Skeletal muscle cell (primary cell): Measurements from ENCODE around the gene STK24.
"Not testable (repeated sequence)": the region's sequence is repeated elsewhere in the genome, so short reads cannot be mapped to it uniquely, and the experiment has no call there.

ENCODE experiments used
- DNase-seq: peaks from one replicate; pipeline ENCODE4 v3.0.0-alpha.2; 2010; ENCODE audit warnings: low read depth
- H3K4me3 ChIP-seq: 2 replicates; pipeline ENCODE4 v1.5.1; 2011; ENCODE audit warnings: low read depth, mild to moderate bottlenecking, control low read depth, low read length, moderate library complexity

Gene STK24

DNA sequence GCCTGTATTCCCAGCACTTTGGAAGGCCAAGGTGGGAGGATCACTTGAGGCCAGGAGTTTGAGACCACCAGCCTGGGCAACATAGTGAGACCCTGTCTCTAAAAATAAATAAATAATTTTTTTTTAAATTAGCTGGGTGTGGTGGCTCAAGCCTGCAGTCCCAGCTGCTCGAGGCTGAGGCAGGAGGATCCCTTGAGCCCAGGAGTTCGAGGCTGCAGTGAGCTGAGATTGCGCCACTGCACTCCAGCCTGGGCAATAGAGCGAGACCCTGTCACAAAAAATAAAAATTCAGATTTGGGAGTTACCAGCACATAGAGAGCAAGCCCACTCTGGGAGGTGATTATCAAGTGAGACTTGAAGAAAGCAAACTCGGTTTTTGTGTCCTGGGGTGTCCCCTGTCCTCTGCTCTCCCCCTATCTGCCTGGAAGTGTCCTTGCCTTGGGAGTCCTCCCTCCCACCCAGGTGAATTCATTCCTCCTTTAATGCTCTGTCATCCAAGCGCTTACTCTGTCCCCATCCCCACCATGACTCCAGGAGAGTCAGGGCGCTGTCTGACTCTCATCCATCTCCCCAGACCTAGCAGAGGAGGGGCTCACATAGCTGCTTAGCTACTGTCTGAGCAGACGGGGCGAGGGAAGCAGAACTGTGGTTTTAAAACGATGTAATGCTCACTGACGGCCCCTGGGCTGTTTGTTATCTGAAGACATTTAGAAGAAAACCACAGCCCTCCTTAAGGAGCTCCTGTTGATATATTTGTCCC lies 146.8 kb downstream of the STK24 start:
- DNase-seq = no peak

DNA sequence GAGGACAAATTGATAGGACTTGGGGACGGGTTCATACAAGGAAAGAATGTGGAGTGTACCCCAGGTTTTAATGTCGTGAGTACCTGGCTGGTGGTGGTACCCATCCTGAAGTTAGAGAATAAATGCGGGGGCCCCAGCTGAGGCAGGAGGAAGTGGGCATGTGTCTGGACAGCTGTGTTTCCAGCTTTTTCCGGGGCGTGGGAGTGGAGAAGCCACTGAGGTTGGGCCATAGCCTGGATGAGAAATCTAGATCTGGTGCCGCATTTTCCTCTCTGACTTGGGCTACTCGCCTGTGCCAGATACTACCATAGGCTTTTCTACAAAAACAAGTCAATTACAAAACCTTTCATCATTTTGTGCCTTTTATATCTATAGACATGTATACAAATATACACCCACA lies 147.4 kb downstream of the STK24 start:
- H3K4me3 ChIP-seq = no peak overlapping the region
- DNase-seq = no peak

More for the DNA sequence above, 146.8 kb downstream of the STK24 start:
- no peak overlapping the region for H3K4me3 ChIP-seq

DNA sequence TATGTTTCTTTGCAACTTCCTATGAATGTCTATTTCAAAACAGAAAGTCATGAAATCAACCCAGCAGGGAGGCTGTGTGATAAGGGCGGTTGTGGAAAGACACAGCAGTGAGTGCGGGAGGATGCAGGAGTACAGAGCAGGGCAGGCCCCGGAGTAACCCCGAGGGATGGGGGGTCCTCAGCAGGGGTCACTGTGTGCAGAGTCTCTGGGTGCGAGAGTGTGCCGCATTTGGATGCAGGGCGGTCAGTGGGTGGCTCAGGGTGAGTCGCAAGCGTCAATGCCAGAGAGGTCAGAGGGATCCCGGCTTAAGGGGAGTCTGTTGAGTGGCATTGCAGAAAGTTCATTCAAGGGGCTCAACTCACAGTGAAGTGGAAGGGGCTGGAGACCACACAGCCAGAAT lies 147.8 kb downstream of the STK24 start:
- no peak for DNase-seq
- H3K4me3 ChIP-seq = no peak overlapping the region

DNA sequence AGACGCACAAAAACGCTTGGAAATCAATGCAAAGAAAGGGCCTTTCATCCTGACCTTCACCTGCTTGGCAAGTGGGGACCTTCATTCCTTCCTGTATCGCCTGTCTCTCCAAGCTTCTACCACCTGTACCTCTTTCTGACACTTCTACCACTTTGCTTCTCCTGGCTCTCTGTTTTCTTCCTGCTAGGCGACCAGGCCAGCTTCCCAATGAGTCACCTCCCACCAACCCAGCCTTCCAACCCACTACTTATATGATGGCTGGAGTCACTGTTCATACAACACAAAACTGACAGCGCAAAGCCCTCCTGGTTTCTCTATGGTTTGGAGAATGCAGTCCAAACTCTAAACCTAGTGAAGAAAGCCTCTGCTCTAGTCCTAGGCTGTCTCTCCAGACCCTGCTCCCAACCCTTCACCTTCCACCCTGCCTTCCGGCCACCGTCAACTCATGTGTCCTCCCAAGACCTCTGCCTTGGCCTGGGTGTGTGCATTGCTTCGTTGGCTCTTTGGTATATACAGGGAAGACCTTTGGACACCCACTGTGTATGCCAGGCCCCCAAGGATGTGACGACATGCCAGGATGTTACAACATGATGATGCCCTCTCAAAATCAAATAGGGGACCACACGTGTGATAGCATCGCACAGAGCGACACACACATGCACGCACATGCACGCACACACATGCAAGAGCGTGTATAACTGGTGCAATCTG lies 148.5 kb downstream of the STK24 start:
- DNase-seq = no peak
- no peak overlapping the region for H3K4me3 ChIP-seq

DNA sequence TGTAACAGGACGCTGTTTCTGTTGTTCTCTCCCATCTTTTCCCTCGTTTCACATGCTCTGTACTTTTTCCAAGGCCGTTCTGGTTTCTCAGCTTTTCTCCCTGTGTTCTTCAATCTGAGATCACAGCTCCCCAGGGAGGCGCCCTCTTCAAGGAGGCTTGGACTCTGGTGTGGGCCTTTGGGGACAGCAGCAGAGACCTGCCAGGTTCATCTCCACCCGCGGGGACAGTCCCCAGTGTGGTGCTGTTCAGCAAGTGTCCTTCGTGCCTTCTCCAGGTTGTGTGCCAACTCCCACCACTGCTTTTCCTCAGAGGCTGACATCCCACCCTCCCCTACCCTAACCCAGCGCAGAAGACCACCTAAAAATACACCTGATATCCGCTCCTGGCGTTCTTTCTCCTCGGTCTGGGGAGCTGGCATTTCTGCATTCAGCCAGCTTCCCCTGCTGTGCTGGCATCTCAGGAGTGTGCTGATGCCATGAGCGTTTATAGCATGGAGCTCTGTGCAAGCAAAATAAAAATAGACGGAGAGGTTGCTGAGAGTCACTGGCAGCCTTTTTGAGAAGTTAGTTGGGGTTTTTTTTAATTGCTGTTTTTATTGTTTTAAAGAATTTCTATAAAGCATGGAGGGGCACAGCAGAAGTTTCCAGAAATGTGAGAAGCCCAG lies 149.4 kb downstream of the STK24 start:
- H3K4me3 ChIP-seq = no peak overlapping the region
- DNase-seq = no peak

DNA sequence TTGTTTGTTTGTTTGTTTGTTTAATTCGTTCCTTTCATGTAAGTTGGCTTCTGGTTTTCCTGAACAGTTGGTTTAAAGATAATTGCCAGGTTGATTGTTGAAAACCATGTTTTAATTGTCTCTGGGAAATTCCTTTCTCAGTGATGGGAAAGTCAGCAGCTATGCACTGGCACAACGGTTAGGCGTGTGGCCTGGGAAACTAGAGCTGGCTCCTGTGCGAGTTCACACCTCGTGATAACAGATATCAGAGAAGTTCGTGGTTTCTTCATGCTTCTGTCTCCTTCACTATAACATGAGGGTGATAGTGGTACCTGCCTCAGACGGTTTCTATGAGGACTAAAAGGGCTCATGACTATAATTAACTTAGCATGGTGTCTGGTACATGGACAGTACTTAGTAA lies 153.5 kb downstream of the STK24 start:
- no peak for DNase-seq
- H3K4me3 ChIP-seq = no peak overlapping the region

DNA sequence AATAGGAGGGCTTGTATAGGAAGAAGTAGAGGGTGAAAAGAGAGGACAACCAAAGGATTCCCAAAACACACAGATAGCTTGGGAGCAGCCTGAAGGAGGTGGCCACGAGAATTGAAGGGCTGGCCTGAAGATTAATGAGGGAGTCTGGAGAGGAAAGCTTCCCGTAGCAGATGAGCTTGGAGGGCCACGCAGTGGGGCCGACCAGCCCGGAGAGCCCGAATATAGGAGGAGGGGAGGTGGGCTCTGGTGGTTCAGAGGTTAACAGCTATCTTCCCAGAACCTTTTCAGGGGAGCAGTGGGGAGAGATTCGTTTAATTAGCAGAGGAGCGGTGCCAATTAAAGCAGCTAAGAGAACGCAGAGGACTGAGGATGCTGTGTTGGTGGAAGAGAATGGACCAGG lies 154.9 kb downstream of the STK24 start:
- DNase-seq = no peak
- H3K4me3 ChIP-seq = no peak overlapping the region

DNA sequence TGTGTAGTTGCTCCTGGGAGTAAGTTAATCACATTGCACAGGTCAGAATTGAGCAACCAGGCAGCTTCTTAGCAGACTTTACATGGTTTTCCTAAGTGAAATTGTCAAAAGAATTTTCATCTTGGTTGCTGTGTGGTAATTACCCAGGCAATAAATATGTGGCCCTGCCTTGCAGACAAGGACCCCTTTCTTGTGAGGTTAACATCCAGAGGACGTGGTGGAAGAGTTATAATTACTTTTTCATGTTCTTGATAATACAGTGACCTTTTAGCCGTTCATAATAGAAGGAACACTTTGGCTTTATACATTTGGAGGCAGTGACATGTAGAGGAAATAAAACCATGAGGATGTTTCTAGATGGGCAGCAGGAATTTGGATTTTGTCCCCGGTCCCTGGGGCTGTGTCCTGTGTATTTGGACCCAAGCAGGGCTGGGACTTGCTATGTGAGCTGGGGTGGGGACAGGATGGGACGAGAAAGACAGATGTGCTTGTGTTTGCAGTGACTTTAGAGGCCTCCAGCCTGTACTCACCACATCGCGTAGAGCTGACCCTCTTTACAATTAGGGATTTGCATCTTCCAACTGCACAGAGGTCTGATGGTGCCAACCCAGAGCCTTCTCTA lies 156.2 kb downstream of the STK24 start:
- no peak for DNase-seq

DNA sequence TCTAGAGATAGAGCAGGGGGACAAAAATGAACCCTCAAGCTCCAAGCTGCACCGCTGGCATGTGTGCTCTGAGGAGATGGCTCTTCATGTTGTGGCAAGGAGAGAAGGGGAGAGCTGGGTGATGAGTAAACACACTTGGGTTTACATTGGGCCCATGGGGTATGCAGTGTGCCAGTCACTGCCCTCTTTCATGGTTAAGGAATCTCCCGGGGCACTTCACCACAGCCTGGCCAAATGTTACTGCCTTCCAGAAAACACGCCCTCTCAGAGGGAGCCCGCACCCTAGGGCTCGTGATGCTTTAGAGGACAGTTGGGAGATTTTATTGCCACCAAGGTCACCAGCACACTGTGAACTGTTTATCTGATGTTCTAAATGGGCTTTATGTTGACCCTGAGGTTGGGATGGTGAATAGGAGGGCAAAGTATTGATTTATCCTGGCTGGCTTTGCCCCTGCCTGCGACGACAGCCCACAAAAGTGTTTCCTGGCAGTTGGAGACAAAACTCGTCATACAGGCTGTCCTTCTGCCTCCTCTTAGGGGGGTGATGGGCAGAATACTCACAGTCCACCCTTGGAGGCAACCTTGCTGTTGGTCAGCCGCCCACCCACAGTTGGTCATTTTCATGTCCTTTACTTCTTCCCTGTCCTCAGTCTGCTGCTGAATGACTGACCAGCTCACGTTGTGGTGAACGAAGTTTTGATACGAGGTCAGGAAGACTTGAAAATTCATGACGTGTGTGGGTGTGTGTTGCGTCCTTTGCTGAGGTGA lies 156.9 kb downstream of the STK24 start:
- no peak overlapping the region for H3K4me3 ChIP-seq
- no peak for DNase-seq

More for the DNA sequence above, 156.2 kb downstream of the STK24 start:
- no peak overlapping the region for H3K4me3 ChIP-seq

DNA sequence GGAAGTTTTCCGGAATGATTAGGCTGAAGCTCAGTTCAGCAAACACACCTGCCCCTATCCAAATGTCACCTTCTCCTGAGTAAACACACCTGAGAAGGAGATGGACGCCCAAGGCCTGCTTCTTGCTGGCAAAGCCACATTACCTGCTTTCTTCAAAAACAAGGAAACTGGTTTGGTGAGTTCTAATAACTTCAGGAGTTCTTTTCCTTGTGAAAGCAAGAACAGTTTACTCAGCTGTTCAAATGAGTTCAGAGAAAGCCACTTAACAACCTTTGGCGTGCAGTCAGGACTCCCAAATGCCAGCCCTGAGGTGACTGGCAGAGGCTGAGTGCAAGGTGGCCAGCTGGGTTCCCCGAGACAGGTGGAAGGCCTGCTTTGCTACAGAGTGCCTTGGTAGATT lies 160.5 kb downstream of the STK24 start:
- no peak overlapping the region for H3K4me3 ChIP-seq

DNA sequence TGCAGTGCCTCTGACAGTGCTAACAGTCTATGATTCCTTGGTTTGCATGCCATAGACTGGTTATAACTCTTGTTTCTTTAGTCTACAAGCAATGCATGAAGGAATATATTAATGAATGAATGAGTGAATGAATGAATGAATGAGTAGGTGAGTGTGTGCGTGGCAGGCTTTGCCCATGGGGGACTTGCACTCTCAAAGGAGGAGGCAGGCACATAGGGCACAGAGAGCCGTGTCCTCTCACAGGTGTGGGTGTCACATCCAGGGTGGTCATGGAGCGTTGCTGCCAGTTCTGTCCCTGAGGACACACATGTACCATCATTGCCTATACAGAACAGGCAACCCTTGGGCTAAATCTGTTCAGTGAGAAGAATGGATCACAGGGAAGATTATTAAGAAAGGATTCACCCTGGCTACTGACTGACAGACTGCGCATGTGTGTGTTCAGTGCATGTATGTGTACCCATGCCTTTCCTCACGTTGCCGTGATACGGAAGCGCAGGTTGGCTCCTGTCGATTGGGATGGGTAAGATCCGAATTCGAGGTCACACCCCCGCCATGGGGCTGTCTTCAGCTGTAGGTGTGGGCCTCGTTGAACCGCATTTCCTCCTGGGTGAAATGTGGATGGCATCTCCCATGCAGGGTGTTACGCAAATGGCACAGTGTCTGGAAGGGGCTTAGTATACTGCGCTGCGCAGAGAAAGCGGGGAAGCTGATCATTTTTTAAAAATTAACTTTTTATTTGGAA lies 161.4 kb downstream of the STK24 start:
- no peak overlapping the region for H3K4me3 ChIP-seq
- DNase-seq = no peak

More for the DNA sequence above, 160.5 kb downstream of the STK24 start:
- DNase-seq = no peak

DNA sequence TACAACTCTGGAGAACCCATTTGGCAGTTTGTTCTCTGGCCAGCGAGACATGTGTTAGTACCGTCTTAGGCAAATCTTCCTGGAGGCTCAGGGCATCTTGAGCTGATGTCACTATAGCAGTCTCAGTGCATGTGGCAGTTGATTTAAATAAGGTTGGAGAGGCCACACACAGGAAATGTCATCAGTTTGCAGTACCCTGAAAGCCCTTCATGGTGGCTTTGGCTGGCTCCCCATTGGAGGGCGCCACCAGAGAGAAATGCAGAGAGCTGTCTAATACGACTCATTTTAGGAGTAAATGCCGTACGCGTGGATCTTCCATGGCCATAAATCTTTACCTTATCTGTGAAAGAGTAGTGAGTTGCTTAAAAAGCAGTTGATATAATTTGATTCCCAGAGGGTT lies 163.1 kb downstream of the STK24 start:
- DNase-seq = no peak
- H3K4me3 ChIP-seq = no peak overlapping the region

DNA sequence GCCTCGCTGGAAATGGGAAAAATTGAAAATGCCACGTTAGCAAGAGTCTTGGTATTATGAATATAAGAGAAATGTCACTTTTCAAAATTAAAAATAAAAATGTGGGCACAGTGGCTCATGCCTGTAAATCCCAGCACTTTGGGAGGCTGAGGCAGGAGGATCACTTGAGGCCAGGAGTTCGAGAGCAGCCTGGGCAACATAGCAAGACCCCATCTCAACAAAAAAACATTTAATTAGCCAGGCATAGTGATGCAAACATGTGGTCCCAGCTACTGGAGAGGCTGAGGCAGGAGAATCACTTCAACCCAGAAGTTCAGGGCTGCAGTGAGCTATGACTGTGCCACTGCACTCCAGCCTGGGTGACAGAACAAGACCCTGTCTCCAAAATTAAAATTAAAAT lies 163.6 kb downstream of the STK24 start:
- not testable (repeated sequence) for H3K4me3 ChIP-seq, DNase-seq

DNA sequence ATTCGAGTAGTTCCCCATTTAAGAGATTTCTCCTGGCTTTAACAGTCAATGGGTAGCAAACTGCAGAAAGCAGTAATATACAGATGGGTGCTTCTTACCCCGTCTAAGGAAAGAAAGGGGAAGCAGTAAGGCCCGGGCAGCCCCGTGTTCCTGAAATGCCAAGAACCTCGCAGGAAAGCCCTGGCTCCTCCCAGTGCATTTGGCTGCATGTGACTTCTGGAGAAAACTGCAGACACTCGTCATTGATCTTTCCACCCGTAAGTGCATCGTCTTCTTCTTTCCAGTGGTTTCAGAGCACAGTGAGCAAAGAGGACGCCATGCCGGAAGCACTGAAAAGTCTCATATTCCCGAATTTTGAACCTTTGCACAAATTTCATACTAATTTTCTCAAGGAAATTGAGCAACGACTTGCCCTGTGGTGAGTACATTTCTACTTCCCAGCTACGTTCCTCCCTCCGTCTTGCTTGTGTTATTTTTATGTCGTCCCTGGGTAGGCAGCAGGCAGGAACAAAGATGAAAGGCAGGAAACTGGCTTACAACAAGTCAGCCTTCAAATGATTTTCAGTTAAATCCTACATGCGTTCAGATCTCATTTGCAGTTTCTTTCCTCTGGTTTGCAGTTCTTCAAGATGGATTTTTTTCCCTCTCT lies 165.2 kb downstream of the STK24 start:
- H3K4me3 ChIP-seq = no peak overlapping the region
- DNase-seq = no peak

DNA sequence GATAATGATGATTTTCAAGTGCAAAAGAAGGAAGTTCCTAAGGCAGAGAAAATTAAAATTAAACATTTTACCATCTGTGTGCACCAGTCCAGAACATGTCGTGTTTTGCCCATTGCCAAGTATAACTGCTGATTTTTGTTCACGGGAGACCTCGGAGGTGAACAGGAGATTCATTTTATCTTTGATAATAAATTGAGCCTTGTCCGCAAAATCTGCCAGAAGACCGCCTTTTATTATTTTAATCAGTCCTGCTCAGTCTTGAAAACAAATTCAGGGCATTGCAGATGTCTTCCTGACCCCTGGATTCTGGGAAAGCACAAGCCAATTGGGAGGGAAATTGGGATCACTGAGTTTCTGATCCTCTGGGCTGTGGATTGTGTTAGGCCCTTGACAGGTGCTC lies 165.9 kb downstream of the STK24 start:
- no peak for DNase-seq
- no peak overlapping the region for H3K4me3 ChIP-seq

DNA sequence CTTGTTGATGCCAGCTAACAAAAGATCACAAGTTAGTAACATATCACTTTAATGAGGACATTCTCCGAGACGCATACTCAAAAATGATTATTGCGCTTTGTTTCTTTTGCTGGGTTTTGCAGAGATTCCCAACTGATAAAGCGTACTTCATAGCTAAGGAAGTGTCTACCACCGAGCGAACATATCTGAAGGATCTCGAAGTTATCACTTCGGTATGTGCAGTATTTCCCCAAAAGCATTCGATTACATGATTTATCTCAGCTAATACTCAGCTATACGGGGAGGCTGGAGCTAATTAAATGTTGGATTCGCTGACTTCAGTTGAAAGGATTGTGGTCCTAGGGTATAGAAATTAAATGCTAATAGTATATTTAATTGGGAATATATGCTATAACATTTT lies 166.3 kb downstream of the STK24 start:
- no peak for DNase-seq
- no peak overlapping the region for H3K4me3 ChIP-seq

DNA sequence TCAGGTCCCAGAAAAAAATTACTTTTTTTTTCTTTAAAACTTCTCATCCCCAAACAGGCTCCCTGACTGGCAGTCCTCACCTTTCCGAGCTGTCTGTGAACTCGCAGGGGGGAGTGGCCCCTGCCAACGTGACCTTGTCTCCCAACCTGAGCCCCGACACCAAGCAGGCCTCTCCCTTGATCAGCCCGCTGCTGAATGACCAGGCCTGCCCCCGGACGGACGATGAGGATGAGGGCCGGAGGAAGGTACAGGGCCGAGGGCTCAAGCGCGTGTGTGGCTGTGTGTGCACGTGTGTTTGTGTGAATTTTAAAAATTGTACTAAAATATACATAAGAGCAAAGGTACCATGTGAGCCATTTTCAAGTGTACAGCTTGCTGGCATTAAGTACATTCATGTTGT lies 167.6 kb downstream of the STK24 start:
- no peak overlapping the region for H3K4me3 ChIP-seq
- no peak for DNase-seq

DNA sequence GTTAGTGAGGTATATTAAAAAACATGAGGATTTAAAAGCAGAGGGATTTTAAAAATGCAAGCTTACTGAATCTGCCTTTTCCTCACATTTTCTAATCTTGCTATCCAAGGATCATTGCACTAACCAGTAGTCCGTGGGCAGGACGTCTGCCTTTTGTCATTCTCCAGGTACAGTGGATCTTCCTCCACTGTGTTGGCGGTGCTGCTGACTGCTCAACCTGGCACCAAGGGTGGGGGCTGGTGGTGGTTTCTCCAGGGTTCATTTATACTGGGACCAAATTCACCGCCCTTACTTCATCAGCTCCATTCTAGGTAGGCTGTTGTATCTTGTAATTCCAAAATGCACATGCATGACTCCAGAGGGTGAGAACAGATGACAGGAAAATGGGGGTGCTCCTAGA lies 169.3 kb downstream of the STK24 start:
- DNase-seq = no peak
- no peak overlapping the region for H3K4me3 ChIP-seq
